Measurements from ENCODE around the gene PCDHB16.
"Not testable (repeated sequence)": the region's sequence is repeated elsewhere in the genome, so short reads cannot be mapped to it uniquely, and the experiment has no call there.

Gene PCDHB16

DNA sequence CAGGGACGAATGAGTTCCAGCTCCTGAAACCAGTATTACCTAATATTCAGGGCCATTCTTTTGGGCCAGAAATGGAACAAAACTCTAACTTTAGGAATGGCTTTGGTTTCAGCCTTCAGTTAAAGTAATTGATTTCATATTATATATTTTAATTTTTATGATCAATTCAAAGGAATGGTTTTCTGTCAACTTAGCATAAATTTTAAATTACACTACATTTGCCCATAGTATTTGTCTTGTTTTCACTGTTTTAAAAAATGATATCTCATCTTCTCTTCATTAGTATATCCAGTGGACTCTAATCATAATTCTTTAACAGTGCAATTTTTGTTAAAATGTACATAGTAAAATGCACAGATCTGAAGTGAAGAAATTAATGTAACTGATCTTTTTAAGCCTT is 1.9 kb upstream of the PCDHB16 start:
- no peak overlapping the region for H3K27ac ChIP-seq
- TF ChIP-seq, protein P1, sequence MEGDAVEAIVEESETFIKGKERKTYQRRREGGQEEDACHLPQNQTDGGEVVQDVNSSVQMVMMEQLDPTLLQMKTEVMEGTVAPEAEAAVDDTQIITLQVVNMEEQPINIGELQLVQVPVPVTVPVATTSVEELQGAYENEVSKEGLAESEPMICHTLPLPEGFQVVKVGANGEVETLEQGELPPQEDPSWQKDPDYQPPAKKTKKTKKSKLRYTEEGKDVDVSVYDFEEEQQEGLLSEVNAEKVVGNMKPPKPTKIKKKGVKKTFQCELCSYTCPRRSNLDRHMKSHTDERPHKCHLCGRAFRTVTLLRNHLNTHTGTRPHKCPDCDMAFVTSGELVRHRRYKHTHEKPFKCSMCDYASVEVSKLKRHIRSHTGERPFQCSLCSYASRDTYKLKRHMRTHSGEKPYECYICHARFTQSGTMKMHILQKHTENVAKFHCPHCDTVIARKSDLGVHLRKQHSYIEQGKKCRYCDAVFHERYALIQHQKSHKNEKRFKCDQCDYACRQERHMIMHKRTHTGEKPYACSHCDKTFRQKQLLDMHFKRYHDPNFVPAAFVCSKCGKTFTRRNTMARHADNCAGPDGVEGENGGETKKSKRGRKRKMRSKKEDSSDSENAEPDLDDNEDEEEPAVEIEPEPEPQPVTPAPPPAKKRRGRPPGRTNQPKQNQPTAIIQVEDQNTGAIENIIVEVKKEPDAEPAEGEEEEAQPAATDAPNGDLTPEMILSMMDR (IDR thresholded peaks at IDR 0.05): no peak
- H3K4me3 ChIP-seq: no peak overlapping the region
- no peak for DNase-seq (ENCODE audit: low spot score)

DNA sequence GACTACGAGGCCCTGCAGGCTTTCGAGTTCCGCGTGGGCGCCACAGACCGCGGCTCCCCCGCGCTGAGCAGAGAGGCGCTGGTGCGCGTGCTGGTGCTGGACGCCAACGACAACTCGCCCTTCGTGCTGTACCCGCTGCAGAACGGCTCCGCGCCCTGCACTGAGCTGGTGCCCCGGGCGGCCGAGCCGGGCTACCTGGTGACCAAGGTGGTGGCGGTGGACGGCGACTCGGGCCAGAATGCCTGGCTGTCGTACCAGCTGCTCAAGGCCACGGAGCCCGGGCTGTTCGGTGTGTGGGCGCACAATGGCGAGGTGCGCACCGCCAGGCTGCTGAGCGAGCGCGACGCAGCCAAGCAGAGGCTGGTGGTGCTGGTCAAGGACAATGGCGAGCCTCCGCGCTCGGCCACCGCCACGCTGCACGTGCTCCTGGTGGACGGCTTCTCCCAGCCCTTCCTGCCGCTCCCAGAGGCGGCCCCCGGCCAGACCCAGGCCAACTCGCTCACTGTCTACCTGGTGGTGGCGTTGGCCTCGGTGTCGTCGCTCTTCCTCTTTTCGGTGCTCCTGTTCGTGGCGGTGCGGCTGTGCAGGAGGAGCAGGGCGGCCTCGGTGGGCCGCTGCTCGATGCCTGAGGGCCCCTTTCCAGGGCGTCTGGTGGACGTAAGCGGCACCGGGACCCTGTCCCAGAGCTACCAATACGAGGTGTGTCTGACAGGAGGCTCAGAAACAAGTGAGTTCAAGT is 2.1 kb downstream of the PCDHB16 start:
- not testable (repeated sequence) for DNase-seq (ENCODE audit: low spot score); H3K27ac ChIP-seq
- peak overlapping the region; percentile 40 for H3K4me3 ChIP-seq

DNA sequence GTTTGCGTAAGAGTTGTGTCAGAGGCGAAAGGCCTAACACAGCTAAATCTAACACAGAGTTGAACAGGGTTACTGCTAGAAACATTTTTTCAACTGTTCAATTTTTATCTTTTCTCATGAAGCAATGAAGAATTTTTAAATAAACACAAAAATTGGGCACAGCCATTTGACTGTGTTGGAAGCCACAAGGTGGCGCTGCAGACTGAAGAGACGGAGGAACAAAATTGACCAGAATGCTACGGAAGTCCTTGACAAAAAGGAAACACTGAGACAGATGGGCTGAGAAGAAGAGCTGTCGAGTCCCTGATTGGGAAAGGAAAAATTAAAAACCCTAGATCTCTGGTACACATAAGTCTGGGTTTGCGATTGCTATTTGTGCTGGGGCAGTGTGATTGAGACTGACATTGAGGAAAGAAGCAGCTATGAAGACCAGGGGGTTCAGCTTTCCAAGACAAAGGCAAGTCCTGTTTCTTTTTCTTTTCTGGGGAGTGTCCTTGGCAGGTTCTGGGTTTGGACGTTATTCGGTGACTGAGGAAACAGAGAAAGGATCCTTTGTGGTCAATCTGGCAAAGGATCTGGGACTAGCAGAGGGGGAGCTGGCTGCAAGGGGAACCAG is 4.8 kb downstream of the PCDHB16 start, which contains the start of gene PCDHB9:
TSS of gene PCDHB9 (plus strand) at position 265 of the 616 bp plus-strand sequence. CDS start at position 423, 158 bp downstream.
- TF ChIP-seq, protein P1 (IDR thresholded peaks at IDR 0.05): no peak
- DNase-seq (ENCODE audit: low spot score): no peak
- no peak within 1 kb of the TSS for H3K4me3 ChIP-seq
- H3K27ac ChIP-seq: no peak within 1 kb of the TSS

DNA sequence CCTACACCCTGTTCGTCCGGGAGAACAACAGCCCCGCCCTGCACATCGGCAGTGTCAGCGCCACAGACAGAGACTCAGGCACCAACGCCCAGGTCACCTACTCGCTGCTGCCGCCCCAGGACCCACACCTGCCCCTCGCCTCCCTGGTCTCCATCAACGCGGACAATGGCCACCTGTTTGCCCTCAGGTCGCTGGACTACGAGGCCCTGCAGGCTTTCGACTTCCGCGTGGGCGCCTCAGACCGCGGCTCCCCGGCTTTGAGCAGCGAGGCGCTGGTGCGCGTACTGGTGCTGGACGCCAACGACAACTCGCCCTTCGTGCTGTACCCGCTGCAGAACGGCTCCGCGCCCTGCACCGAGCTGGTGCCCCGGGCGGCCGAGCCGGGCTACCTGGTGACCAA is 6.5 kb downstream of the PCDHB16 start:
- not testable (repeated sequence) for DNase-seq (ENCODE audit: low spot score)

DNA sequence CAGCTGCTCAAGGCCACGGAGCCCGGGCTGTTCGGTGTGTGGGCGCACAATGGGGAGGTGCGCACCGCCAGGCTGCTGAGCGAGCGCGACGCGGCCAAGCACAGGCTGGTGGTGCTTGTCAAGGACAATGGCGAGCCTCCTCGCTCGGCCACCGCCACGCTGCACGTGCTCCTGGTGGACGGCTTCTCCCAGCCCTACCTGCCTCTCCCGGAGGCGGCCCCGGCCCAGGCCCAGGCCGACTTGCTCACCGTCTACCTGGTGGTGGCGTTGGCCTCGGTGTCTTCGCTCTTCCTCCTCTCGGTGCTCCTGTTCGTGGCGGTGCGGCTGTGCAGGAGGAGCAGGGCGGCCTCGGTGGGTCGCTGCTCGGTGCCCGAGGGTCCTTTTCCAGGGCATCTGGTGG is 6.9 kb downstream of the PCDHB16 start:
- H3K27ac ChIP-seq; H3K4me3 ChIP-seq; DNase-seq (ENCODE audit: low spot score): not testable (repeated sequence)

More for the DNA sequence above, 6.5 kb downstream of the PCDHB16 start:
- H3K4me3 ChIP-seq: peak overlapping the region; percentile 28
- not testable (repeated sequence) for H3K27ac ChIP-seq

DNA sequence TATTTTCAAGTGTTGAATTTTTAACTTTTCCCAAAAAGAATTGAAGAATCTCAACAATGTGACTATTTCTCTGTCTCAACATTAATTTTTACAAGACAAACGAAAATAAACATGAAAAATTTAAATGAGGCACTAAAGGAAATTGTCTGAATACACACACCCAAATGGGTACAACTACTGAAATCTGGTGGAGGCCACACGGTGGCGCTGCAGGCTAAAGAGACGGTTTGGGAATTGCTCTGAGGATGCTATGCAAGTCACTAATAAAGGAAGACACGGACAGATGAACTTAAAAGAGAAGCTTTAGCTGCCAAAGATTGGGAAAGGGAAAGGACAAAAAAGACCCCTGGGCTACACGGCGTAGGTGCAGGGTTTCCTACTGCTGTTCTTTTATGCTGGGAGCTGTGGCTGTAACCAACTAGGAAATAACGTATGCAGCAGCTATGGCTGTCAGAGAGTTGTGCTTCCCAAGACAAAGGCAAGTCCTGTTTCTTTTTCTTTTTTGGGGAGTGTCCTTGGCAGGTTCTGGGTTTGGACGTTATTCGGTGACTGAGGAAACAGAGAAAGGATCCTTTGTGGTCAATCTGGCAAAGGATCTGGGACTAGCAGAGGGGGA is 10.0 kb downstream of the PCDHB16 start, which contains the start of gene PCDHB10:
TSS of gene PCDHB10 (plus strand) at position 244 of the 616 bp plus-strand sequence. CDS start at position 444, 200 bp downstream.
- no peak for DNase-seq (ENCODE audit: low spot score)
- TF ChIP-seq, protein P1 (IDR thresholded peaks at IDR 0.05): no peak
- Histone ChIP-seq H3K27ac (no peak within 1 kb of the TSS), H3K4me3 (peak within 1 kb of the TSS; percentile 38)

DNA sequence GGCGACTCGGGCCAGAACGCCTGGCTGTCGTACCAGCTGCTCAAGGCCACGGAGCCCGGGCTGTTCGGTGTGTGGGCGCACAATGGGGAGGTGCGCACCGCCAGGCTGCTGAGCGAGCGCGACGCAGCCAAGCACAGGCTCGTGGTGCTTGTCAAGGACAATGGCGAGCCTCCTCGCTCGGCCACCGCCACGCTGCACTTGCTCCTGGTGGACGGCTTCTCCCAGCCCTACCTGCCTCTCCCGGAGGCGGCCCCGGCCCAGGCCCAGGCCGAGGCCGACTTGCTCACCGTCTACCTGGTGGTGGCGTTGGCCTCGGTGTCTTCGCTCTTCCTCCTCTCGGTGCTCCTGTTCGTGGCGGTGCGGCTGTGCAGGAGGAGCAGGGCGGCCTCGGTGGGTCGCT is 12.1 kb downstream of the PCDHB16 start:
- H3K4me3 ChIP-seq; H3K27ac ChIP-seq; DNase-seq (ENCODE audit: low spot score): not testable (repeated sequence)

DNA sequence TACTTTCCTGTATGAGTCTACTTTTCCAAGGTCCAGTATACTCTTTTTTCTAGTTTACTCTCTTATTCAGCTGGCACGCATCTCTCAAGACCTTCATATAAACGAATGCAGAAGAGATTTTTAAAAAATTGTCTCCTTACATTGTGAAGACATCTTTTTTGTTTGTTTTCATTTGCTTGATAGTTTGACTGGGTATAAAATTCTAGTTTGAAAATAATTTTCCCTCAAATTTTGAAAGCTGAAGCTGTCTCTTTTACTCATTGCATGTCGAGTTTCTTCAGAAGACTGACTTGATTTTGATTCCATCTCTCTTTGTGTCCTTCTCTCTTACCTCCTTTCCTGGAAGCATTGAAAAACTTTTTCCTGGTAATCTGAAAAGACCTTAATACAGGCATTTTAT is 14.2 kb downstream of the PCDHB16 start:
- Histone ChIP-seq H3K4me3 (no peak overlapping the region), H3K27ac (no peak overlapping the region)
- TF ChIP-seq, protein P1 (IDR thresholded peaks at IDR 0.05): no peak
- no peak for DNase-seq (ENCODE audit: low spot score)

Measured in coronary artery (tissue), 2 donors.